Thyroid gland (tissue), 4 donors: Measurements from ENCODE around the gene KLHL17. TPM values are rescaled to one million over a fixed set of nuclear protein-coding genes. Genes with fewer than 3 reads are reported as not detected.

Experiments used
- DNase-seq, 2 donors: peaks; one replicate each; pipeline ENCODE4 v3.0.0-alpha.2; 2019
- H3K27ac ChIP-seq, 3 donors: fragments of 200-600 bp; sonication (generic); 1 replicate in 2 of 3; 2 replicates in 1 of 3; pipeline ENCODE4 v1.5.1; 2016 to 2019; ENCODE audit warnings: mild to moderate bottlenecking in 1 of 3, moderate library complexity in 1 of 3
- H3K27me3 ChIP-seq: fragments of 200-600 bp; sonication (generic); one replicate; pipeline ENCODE4 v1.5.1; 2019
- H3K36me3 ChIP-seq, 2 donors: fragments of 200-600 bp; sonication (generic); one replicate each; pipeline ENCODE4 v1.5.1; 2016 to 2019
- H3K4me1 ChIP-seq, 2 donors: fragments of 200-600 bp; sonication (generic); one replicate each; pipeline ENCODE4 v1.5.1; 2017 to 2019
- H3K4me3 ChIP-seq, 3 donors: fragments of 200-600 bp; sonication (generic); replicated peaks in 1 of 3; 1 replicate in 2 of 3; 2 replicates in 1 of 3; pipeline ENCODE4 v1.5.1; 2016; ENCODE audit warnings: mild to moderate bottlenecking in 1 of 3
- H3K9me3 ChIP-seq: fragments of 200-600 bp; sonication (generic); one replicate; pipeline ENCODE4 v1.5.1; 2017
- POLR2A ChIP-seq, 2 donors: fragments of 450-650 bp; IDR thresholded peaks; one replicate each; pipeline ENCODE4 v1.6.1; 2017; ENCODE audit warnings: antibody characterized with exemption in 2 of 2, mild to moderate bottlenecking in 2 of 2, moderate library complexity in 1 of 2
- WGBS, 2 donors: methylation state at CpG; one replicate each; pipeline ENCODE4 v1.1.5; 2017; 5-methylcytosine and 5-hydroxymethylcytosine counted together
- intact Hi-C: fragments of 100-400 bp; cut with DNase I; formaldehyde crosslinking; loops from one replicate; pipeline ENCODE4 v1.15.1; 2023
- total RNA-seq, 4 donors: library from RNA; depleted of rRNA; stranded (reverse); fragments of >200 nt; gene quantifications; one replicate each; pipeline ENCODE4 v1.2.3, GENCODE V29; 2016
- TF ChIP-seq, protein P1 (sequence below), 6 experiments: fragments of 200-600 bp in 3 of 6; fragments of 450-650 bp in 3 of 6; sonication (generic) in 3 of 6; IDR thresholded peaks; one replicate each; pipeline ENCODE4 v1.5.1; 2016 to 2019; ENCODE audit warnings: antibody characterized with exemption in 6 of 6, mild to moderate bottlenecking in 2 of 6, inconsistent platforms in 1 of 6, moderate library complexity in 1 of 6

The KLHL17 gene
- total RNA-seq, 4 donors from 2014 or later, result 3.4 to 10.9 (median 10.3) TPM

DNA sequence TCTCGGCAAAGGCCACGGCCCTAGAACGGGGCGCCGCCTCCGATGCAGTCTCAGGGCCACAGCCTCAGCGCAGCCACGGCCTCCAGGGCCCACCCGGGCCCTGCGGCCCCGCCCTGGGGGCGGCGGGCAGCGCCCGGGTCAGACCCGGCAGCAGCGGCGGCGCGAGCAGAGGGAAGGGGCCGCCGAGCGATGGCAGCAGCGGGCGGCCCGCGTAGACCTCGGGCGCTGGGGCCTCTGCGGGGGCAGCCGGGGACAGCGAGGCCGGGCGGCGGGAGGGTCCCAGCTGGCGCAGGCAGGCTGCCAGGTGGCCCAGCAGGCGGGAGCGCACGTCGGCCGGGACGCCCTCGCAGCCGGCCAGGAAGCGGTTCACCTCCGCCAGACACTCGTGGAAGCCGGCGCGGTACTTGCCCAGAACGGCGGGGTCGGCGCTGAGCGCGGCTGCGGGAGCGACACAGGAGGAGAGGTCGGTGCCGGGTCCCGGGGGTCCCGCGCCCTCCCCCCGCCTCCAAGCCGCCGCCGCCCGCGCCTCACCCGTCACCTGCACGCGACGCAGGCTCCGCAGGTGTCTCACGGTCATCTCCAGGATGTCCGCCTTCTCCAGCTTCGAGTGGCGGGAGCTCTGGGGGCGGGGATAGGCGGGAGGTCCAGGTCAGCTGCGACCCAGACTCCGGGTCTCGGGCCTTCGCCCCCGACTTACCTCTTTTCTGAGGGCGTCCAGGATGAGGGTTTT lies 38.8 kb downstream of the KLHL17 start:
- Histone ChIP-seq H3K4me1 (peaks cover 18 to 31% of the 10 kb centered on the region in 2 donors), H3K36me3 (no peaks in the 10 kb centered on the region), H3K27ac (peak overlapping the region; percentile 36 to 94 (median 75)), H3K9me3 (no peaks in the 10 kb centered on the region), H3K4me3 (peak overlapping the region in 1 of 3 donors; percentile 73), H3K27me3 (no peaks in the 10 kb centered on the region)
- intact Hi-C loops, result no loop called here
- peak in 1 of 2 donors; percentile 30 for DNase-seq
- no peak for TF ChIP-seq POLR2A (IDR thresholded peaks at IDR 0.05)
- TF ChIP-seq, protein P1, sequence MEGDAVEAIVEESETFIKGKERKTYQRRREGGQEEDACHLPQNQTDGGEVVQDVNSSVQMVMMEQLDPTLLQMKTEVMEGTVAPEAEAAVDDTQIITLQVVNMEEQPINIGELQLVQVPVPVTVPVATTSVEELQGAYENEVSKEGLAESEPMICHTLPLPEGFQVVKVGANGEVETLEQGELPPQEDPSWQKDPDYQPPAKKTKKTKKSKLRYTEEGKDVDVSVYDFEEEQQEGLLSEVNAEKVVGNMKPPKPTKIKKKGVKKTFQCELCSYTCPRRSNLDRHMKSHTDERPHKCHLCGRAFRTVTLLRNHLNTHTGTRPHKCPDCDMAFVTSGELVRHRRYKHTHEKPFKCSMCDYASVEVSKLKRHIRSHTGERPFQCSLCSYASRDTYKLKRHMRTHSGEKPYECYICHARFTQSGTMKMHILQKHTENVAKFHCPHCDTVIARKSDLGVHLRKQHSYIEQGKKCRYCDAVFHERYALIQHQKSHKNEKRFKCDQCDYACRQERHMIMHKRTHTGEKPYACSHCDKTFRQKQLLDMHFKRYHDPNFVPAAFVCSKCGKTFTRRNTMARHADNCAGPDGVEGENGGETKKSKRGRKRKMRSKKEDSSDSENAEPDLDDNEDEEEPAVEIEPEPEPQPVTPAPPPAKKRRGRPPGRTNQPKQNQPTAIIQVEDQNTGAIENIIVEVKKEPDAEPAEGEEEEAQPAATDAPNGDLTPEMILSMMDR (IDR thresholded peaks at IDR 0.05), result peak in 1 of 6 experiments; percentile 9
- no CpG with 5 or more reads among the region's 86 CpGs for WGBS, 2 donors

DNA sequence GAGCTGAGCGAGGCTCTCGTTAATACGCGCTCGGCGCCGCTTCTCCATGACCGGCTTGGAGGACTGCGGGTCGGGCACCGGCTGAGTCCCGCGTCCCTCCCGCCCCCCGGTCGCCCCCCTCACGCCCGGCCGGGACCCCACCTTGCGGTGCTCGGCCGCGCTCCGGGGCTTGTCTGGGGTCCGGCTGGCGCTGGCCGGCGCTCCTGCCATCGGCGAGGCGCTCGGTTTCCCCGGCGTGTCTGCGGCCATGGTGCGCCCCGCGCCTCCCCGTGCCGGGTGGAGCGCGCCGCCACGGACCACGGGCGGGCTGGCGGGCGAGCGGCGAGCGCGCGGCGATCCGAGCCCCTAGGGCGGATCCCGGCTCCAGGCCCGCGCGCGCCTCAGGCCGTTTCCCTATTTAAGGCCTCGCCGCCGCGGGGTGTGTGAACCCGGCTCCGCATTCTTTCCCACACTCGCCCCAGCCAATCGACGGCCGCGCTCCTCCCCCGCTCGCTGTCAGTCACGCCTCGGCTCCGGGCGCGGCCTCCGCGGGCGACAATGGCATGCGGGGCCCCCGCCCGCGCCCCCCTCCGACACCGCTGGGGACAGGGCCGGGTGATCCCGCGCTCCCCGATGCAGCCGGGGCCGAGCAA lies 39.5 kb downstream of the KLHL17 start, which contains the start of gene HES4:
Gene HES4, minus strand, starts transcription at position 373 of the 632 bp plus-strand sequence. Its CDS starts 124 bp downstream, at position 249.
- Histone ChIP-seq H3K4me1 (peaks cover 20 to 37% of the 10 kb centered on the region in 2 donors), H3K9me3 (no peaks in the 10 kb centered on the region), H3K4me3 (peak within 1 kb of the TSS; percentile 38 to 73 (median 54)), H3K36me3 (no peaks in the 10 kb centered on the region), H3K27me3 (no peaks in the 10 kb centered on the region), H3K27ac (peak within 1 kb of the TSS; percentile 94 to 97 (median 95))
- intact Hi-C loops, result no loop called here
- DNase-seq, result peak; percentile 86 to 88
- TF ChIP-seq, protein P1 (IDR thresholded peaks at IDR 0.05), result no peak
- peak; percentile 45 to 84 for TF ChIP-seq POLR2A (IDR thresholded peaks at IDR 0.05)
- WGBS, 2 donors, result 0 to 20% methylated on average over 2 to 8 of the region's 95 CpGs

DNA sequence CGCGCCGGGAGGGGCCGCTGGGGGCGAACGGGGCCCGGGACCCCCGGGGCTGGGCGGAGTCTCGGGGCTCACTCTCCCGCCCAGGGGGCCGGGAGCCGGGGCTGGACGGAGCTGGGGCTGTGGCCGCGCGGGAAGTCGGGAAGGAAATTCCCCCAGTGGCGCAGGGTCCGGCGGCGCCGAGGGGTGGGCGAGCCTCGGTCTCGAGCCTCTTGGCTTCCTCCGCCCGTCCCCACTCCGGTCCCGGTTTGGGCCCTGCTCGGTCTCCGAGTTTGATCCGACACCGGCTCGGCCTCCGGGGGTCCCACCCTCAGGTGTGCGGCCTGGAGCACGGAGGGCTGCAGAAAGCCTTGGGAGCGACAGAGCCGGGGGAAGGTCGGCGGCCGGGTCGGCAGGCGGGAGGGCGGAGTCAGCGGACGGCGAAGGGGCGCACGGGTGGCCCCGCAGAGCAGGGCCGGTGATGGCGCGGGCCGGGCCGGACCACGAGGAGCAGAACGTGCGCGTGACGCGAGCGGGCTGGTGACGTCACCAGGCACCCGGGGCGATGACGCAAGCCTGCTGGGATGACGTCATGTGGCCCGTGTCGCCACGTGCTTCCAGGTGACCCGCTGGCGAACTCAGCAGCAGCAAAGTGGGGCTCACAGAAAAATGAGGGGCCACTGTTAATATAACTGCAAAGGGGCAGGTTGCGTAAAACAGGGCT lies 40.1 kb downstream of the KLHL17 start:
- Histone ChIP-seq H3K4me3 (peak overlapping the region; percentile 38 to 73 (median 54)), H3K36me3 (no peaks in the 10 kb centered on the region), H3K4me1 (peaks cover 26 to 44% of the 10 kb centered on the region in 2 donors), H3K27me3 (no peaks in the 10 kb centered on the region), H3K9me3 (no peaks in the 10 kb centered on the region), H3K27ac (peak overlapping the region; percentile 94 to 97 (median 95))
- 2 to 20% methylated on average over 1 to 9 of the region's 75 CpGs for WGBS, 2 donors
- DNase-seq, result peak; percentile 61 to 63
- intact Hi-C loops, result no loop called here
- TF ChIP-seq, protein P1 (IDR thresholded peaks at IDR 0.05), result peak in 2 of 6 experiments; percentile 3 to 33
- TF ChIP-seq POLR2A (IDR thresholded peaks at IDR 0.05), result peak; percentile 13 to 26

DNA sequence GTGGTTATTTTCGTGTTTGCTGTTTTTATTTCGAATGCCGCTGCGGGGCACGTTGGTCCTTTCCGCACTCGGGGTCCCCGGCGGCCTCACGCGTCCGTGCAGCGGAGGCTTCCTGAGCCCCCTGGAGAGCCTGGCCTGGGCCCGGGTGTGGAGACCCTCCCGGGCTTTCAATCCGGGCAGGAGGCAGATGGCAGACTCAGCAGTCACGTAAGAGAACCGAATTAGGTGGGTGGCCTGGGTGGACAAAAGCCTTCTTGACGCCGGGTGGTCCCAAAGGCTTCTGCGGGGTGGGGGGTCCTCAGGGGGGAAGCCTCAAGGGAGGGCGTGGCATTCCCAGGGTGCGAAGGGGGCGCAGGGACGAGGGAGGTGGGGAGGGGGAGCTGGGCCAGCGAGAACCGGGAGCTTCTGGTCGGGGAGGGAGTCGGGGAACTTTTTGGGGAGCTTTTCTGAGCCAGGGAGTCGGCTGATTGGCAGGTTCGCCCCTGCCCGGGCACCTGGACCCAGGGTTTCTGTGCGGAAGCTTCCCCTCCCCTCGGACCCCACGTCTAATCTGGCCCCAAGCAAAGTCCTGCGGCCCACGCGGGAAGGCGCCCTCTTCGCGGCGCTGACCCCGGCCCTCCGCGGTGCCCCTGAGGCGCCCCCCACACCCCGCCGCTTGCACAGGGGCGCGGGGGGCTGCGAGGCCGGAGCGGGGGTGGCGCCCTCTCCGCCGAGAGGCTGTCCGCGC lies 40.8 kb downstream of the KLHL17 start:
- intact Hi-C loops, result no loop called here
- Histone ChIP-seq H3K4me1 (peaks cover 31 to 51% of the 10 kb centered on the region in 2 donors), H3K4me3 (peak overlapping the region; percentile 4 to 73 (median 54)), H3K27ac (peak overlapping the region; percentile 40 to 97 (median 94)), H3K9me3 (no peaks in the 10 kb centered on the region), H3K36me3 (no peaks in the 10 kb centered on the region), H3K27me3 (no peaks in the 10 kb centered on the region)
- 0 to 4% methylated on average over 10 to 26 of the region's 58 CpGs for WGBS, 2 donors
- no peak for TF ChIP-seq POLR2A (IDR thresholded peaks at IDR 0.05)
- TF ChIP-seq, protein P1 (IDR thresholded peaks at IDR 0.05), result no peak
- DNase-seq, result no peak
